Activated naive CD4-positive, alpha-beta T cell treated with Interleukin-2 at 50 U/mL for 16 hours (primary cell): ENCODE measurements around the gene SKAP1.
"Not testable (repeated sequence)": the region's sequence is repeated elsewhere in the genome, so short reads cannot be mapped to it uniquely, and the experiment has no call there.

Source experiments
- DNase-seq: peaks from one replicate; pipeline ENCODE4 v3.0.0-alpha.2; 2020

The SKAP1 gene

DNA sequence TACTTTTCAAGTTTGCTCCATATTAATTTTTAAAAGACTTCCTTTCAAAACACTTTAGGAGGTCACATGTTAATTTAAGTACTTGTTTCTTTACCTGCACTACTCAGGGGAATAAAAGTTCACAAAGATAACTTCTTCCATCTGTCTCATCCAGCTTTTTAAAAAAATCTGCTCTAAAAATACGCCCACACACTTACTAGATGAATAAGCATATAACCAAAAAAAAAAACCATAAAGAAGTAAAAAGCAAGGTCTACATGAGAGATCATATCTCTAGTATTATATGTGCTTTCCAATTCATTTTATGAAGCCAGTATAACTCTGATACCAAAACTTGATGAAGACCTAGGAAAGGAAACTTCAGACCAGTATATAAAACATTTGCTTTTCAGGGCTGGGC lies 17.2 kb downstream of the SKAP1 start:
- DNase-seq = no peak

DNA sequence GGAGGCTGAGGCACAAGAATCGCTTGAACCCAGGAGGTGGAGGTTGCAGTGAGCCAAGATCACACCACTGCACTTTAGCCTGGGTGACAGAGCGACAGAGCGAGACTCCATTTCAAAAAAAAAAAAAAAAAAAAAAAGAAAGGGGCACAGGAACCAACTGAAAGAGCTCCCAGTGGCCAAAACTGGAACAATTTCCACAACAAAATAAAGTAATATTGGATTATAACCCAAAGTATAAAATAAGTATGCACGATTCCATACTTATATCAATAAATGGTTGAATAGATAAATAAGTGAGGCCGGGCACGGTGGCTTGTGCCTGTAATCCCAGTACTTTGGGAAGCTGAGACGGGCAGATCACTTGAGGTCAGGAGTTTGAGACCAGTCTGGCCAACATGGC lies 19.2 kb downstream of the SKAP1 start:
- DNase-seq = not testable (repeated sequence)

DNA sequence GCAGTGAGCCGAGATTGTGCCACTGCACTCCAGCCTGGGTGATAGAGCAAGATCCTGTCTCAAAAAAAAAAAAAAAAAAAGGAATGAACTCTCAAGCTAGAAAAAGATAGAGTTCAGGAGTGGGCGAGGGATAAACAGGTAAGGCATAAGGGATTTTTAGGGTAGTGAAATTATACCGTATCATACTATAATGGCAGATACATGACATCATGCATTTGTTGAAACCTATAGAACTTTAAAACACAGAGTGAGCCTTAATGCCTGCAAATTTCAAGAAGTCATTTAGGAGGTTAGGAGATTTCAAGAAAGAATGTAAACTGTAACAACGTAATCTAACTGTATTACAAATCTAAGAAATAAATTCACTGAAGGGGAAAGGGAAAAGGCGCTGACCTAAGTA lies 20.4 kb downstream of the SKAP1 start:
- no peak for DNase-seq

DNA sequence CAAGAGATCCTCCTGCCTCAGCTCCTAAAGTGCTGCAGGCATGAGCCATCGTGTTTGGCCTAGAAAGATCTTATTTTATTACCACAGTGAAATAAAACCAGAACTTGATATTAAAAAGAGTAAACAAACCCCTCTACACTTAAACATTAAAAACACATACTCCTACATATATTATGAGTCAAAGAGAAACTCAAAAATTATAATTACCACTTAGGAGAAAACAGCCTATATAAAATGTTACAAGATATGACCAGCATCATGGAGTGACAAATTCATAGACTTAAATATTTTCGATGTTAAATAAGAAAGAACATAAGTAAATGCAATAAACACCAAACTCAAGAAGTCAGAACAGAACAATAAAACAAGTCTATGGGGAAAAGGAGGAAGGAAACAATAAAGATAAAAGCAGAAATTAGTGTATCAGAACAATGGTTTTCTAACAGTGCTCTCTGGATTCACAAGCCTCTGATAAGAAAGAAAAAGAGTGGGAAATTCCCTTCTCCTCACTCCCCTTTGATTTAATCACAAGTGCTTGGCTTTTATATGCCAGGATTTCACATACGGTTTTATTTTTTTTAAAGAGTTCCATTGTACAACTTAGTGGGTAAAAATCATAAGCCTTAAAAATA lies 23.0 kb downstream of the SKAP1 start:
- DNase-seq = no peak

DNA sequence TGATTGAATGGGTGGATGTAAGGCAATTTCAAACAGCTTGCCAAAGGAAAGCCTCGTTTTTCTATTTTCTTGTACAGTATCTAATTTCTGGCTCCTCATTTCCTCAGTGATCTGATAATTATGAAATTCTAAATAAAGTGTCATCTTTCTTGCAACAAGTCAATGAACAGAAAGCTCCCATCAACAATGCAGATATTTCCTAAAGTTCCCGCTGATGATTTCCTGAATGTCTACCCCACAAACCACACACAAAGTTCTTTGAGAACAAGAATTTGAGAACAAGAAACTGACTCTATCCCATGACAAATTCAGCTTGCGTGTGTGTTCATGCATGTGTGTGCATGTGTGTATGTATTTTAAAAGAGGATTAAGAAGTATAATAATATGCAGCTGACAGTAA lies 35.2 kb downstream of the SKAP1 start:
- DNase-seq = no peak

DNA sequence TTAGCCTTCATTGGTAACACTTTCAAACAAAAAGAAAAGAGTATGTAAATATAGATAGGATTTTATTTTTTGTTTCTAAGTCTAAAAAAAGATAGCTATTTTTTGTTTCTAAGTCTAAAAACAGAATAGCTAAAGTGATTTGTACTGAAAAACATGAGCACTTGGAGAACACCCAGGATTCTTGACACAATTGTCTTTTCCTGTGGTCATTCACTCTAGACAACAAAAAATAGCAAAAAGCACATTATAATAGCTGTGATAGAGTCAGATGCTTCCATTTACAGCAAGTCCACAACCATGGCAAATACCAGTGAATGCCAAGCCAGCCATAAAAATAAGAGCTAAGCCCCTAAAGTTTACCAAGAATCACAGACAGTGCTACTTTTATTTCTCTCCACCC lies 36.7 kb downstream of the SKAP1 start:
- DNase-seq = no peak

DNA sequence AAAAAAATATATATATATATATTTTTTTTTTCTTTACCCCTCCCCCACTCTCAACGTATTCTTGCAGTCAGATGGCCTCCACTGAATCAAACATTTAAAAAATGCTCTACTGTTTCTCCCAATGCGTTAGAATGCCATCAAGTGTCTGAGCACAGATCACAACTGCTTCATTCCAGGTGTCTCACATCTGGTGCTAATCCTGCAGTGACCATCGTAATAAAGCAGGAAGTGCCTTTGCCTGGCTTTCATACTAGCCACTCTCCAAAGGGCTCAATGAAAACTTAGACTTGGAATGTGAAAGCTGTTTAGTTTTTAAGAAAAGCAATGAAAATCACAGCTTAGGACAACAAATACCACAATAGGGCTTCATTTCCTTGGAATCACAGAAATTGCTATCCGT lies 37.2 kb downstream of the SKAP1 start:
- DNase-seq = no peak

DNA sequence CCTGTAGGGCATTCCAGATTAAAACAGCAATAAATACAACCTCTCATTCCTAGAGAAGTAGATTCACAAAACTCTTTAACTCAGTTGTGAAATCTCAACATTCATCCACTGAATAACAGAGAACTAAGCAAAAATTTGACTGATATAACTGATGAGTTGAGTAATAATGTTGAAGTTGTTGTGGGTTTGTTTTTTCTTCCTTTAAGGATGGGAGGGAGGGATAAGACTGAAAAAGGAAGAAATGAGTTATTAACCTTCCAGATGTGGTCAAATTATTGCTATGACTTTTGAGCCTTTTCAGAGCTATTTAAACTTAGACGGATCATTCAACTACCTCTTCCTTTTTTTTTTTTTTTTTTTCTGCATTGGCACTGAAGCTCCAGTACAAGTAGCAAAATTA lies 38.6 kb downstream of the SKAP1 start:
- no peak for DNase-seq

DNA sequence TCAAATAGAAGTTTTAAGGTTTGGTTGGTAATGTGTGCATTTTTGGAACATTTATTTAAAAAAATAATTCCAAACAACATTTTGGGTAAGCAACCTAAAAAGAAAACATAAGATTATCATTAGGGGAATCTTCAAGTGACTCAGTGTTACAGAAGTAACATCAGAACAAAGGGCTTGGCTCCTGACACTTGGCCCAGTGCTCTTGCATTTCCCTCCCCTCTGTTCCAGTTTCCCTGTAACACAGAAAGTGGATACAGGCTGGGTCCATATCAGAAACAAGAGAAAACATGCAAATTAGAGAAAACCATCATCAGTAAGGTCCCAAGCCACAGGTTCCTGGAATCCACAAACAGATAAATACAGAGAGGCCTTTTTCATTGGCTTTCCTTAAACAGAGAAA lies 40.1 kb downstream of the SKAP1 start:
- no peak for DNase-seq

DNA sequence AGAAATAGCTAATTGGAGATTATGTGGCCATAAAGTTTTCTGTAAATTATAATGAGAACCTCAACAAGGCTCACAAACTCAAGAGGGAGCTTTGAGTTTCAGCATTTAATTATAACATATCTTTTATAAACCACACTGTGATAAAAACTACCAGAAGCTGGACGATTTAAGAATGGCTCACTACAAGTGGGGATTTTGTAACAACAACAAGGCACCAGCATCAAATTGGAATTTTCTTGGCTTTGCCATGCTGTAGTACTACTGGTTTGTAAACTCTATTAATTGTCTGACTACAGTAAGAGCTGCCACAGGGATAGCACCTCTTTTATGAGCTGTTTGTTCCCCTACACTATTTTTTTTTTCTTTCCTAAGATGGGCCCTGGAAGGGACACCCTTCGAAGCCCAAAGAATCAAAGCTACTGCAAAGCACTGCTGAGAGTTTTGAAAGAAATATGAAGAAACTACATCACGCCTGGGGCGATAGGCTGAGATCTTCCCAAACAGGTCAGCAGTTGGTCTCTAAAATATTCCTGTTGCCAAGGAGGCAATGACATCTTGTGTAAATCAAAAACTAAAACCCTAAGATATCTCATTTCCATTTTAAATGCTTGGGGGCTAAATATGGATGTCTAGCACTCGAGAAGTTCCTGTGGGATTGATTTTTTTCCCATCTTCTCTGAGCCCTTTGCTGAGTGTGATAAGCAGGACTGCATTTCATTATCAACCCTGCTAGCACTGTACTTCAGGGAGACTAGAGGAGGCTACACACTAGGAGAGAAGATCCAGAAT lies 40.9 kb downstream of the SKAP1 start:
- DNase-seq = no peak

DNA sequence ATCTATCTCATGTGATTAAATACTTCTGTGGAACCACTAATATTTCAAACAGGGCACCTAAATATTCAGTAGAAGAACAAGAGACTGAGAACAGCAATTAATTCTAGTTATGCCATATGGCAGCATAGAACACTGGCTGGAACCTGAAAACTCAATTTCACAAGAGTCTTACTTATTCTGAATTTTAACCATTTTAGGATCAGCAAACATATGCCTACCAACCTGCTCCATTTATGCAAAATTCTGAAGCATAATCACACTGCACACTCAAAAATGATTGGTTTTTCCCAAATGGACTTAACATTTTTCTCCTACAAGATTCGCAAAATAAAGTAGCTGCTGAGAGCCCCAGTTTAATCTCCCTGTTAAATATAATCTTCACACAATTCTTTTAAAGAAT lies 43.2 kb downstream of the SKAP1 start:
- DNase-seq = no peak

DNA sequence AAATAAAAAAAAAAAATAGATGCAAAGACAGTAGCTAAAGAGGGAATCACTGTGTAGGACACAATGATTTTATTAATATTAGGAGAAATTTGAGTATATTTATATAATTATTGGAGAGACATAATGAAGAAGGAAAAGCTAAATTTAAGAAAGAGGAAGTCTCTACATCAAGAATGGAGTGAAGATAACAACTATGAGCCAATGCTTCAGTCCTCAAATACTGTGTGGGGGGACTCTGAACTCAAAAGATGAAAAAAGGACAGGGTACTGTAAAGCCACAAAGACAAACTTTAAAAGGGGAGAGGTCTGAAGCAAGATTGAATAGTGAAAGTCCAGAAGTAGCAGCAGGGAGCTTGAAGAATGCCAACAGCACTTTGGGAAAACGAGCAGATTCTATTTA lies 44.7 kb downstream of the SKAP1 start:
- DNase-seq = no peak

DNA sequence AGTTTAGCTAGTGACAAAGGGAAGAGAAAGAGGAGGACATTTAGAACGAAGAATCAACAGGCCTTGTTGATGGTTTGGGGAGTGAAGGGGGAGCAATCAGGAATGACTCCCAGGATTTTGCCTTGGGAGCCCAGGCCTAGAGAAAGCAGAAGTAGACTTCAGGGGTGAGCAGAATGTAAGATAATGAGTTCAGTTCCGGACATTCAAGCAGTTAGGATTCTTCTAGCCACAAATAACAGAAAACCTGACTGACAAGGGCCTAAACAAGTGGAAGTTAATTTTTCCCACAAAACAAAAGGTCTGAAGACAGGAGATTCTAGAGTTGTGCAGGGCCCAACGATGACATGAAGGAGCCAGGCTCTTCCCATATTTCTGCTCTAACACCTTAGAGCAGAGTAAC lies 45.9 kb downstream of the SKAP1 start:
- DNase-seq = no peak

DNA sequence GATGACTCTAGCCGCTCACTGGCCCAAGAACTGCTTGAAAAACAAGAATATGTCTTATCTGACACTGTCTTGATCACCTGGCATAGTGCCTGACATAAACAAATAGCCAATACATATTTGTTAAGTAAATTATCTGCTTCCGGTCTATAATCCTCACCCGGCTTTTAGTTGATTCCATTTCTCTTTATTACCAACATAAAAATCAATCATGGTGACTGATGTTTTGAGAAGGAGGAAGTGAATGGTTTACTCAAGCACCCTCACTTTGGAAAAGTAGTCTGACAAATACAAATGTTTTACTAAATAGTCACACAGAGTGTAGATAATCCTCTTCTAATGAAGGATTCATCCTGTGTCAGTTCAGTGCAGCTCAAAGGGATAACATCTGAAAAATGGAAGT lies 47.0 kb downstream of the SKAP1 start:
- DNase-seq = no peak

DNA sequence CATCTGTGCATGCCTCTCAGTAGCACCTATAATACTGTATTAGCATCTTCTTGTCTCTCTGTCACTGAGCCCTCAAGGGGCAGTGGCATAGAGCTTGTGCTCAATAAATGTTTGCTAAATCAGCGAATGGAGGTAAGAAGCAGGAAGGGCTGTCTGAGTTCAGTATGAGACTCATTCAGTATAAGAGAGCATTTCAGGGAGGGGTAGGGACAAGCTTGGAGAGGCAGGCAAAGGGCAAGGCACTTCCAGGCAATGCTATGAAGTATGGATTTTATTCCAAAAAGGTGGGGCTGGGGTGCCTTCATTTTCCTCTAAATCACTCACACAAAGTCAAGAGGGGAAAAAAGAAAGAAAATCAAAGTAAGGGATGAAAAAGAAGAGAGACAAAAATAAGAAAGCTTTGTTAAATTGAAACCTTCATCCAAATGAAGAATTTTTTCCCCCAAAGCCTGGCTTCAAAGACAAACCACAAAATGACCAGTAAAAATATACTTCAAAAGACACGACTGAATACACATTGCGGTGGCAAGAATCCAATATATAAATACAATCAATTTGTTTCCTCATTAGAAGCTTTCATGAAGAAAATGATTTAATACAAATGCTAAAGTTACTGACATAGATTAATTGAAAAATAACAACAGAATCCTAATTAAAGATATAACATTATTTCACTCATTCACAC lies 51.2 kb downstream of the SKAP1 start:
- DNase-seq = no peak

DNA sequence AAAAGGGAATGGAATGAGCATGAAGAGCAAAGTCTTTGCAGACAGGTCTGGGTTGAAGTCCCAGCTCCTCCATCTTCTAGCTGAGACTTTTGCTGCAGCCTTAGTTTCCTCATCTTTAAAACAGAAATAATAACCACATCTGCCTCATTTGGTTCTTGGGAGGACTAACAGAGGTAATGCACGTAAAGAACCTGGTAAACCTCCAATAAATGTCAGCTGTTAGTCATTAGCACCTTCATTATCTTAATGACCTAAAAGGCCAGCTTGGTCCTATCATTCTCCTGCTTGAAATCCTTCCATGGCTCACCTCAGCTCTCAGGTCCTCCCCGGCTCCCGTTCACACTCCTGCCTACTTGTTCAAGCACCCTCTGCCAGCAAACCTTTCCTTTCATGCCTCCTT lies 51.8 kb downstream of the SKAP1 start:
- DNase-seq = no peak

DNA sequence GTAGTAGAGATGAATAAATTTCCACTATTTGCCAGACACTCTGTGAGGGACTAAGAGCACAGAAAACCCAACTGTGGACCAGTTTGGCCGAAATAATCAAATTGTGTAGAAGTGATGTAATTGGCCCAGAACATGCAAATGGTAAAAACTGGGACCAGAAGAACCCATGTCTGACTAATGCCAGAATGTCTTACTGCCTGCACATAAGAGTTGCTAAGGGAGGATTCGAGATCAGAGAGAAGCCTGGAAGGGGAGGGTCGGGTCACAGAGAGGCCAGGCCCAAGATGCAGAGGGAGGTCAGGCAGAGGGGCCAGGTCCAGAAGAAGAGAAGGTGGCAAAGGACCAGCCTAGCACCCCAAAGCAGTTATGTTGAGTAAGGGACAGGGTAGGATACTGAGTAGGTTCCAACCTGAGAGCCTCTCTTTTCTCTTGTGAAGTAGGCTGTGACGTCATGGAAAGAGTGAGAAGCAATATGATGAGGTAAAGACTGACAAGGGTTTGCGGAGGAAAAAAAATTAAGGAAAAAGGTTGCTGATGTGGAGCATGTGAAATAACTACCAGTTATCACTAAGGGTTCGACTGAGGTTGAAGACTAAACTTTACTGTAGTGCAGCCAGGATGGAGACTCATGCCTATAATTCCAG lies 53.2 kb downstream of the SKAP1 start:
- no peak for DNase-seq

DNA sequence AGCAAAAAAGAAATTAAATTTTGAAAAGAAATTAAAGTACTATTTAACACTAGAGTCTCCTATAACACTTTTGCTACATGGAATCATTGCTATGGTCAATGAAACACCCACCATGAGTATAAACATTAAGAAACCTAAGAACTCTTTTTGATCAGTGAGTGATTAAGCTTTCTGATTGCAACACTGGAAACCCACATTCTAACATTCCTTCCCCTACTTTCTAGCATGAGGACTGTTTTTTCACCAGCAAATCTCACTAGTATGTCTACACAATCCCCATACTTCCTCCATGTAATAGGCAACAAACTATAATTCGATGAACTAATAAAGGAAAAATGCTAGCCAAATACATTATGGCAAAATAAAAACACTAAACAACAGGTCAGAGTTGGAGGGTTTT lies 54.7 kb downstream of the SKAP1 start:
- no peak for DNase-seq

DNA sequence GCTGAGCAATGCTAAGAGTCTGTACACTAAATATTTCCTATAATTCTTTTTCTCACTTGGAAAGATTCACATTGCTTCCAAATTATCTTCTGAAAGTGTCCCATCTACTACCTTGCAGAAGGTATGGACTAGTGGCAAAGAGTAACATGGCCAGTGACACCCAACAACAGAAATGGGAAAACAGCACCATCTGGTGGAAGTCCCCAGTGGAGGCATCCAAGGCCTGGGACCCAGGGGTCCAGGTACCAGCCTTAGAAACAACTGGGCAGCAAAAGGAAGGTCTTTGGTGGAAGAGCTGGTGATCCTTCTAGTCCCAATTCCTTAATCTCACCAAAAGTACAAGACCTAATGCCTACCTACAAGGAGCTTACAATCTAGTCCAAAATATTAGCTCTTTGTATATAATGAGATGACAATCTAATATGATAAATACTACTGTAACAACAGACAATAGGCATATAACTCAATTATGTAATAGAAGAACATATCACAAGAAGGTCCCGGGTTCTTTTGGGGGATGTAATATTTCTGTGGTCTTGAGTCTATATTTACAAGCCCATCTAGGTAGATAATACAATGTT lies 55.3 kb downstream of the SKAP1 start:
- peak; percentile 38 for DNase-seq

DNA sequence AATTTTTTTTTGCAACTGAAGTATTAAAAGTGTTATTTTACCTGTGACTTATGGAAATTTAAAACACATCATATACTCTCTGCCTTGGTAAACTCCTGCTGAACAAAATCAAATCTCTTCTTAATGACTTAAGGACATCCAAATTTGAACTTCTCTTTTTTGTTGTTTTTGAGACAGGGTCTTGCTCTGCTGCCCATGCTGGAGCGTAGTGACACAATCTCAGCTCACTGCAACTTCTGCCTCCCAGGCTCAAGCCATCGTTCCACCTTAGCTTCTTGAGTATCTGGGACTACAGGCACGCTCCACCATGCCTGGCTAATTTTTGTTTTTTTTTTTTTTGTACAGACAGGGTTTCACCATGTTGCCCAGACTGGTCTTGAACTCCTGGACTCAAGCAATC lies 56.1 kb downstream of the SKAP1 start:
- no peak for DNase-seq

DNA sequence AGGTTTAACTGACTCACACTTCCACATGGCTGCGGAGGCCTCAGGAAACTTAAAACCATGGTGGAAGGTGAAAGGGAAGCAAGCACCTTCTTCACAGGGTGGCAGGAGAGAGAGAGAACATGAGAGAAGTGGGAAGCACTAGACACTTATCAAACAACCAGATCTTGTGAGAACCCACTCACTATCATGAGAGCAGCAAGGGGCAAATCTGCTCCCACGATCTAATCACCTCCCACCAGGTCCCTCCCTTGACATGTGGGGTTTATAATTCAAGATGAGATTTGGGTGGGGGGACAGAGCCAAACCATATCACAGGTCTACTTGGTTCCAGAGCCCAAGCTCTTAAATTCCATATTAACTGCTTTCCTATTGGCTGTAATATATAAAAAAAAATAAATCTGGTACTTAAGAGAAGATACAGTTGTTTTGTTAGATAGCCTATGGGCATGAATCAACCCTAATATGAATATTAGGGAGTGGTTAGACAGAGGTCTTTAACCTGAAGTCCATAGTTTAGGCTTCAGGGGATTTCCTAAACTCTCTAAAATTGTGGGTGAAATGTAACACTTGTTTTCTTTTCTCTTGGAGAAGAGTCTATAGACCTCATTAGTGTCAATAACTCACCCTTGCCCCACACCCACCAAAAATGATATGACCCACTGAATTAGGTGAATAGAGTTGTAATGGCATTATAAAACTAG lies 56.7 kb downstream of the SKAP1 start:
- DNase-seq = no peak

DNA sequence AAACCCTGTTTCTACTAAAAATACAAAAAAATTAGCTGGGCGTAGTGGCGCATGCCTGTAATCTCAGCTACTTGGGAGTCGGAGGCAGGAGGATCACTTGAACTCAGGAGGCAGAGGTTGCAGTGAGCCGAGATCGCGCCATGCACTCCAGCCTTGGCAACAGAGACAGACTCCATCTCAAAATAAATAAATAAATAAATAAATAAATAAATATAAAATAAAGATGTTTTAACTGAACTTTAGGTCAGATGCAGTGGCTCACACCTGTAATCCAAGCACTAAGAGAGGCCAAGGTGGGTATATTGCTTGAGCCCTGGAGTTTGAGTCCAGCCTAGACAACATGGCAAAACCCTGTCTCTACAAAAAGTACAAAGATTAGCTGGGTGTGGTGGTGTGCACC lies 61.0 kb downstream of the SKAP1 start:
- DNase-seq = not testable (repeated sequence)
